ENCODE results near the gene NLE1. TPM values are rescaled to one million over a fixed set of nuclear protein-coding genes. Genes with fewer than 3 reads are reported as not detected.

Gene NLE1
- total RNA-seq, 1 donor: 15.6 TPM

DNA sequence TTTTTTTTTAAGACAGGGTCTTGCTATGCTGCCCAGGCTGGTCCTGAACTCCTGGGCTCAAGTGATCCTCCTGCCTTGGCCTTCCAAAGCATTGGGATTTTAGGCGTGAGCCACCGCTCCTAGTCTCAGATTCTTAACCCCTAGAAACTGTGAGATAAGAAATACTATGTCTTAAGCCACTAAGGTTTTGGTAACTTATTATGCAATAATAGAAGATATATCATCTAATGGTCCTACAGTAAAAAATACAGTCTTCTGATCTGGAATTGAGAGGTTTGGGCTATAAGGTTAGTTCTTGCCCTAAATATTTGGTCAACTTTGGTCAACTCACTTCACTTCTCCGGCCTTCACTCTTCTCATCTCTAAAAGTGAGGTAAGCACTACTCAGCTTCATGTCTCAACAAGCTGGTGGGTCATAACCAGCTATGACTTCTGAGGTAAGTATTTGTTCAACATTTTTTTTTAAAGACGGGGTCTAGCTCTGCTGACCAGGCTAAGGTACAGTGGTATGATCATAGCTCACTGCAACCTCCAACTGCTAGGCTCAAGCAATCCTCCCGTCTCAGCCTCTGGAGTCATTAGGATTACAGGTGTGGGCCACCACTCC is 37.2 kb downstream of the NLE1 start:
- Histone ChIP-seq H3K9me3 (ENCODE audit: low read depth, low read length) (no peaks in the 10 kb centered on the region), H3K4me1 (ENCODE audit: insufficient read depth, low read length) (no peaks in the 10 kb centered on the region), H3K4me2 (ENCODE audit: insufficient read depth, low read length) (no peak overlapping the region), H3K4me3 (ENCODE audit: insufficient read depth, low read length) (no peak overlapping the region), H4K20me1 (ENCODE audit: insufficient read depth, low read length) (no peaks in the 10 kb centered on the region), H3K36me3 (ENCODE audit: insufficient read depth, low read length) (peaks cover 11% of the 10 kb centered on the region), H3K79me2 (ENCODE audit: insufficient read depth, low read length) (peaks cover 4% of the 10 kb centered on the region), H2AFZ (ENCODE audit: low read length) (no peak overlapping the region), H3K27ac (ENCODE audit: low read depth, low read length) (no peak overlapping the region), H3K27me3 (ENCODE audit: insufficient read depth, low read length) (no peaks in the 10 kb centered on the region)
- TF ChIP-seq, protein P1, sequence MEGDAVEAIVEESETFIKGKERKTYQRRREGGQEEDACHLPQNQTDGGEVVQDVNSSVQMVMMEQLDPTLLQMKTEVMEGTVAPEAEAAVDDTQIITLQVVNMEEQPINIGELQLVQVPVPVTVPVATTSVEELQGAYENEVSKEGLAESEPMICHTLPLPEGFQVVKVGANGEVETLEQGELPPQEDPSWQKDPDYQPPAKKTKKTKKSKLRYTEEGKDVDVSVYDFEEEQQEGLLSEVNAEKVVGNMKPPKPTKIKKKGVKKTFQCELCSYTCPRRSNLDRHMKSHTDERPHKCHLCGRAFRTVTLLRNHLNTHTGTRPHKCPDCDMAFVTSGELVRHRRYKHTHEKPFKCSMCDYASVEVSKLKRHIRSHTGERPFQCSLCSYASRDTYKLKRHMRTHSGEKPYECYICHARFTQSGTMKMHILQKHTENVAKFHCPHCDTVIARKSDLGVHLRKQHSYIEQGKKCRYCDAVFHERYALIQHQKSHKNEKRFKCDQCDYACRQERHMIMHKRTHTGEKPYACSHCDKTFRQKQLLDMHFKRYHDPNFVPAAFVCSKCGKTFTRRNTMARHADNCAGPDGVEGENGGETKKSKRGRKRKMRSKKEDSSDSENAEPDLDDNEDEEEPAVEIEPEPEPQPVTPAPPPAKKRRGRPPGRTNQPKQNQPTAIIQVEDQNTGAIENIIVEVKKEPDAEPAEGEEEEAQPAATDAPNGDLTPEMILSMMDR (IDR thresholded peaks at IDR 0.05; ENCODE audit: extremely low read depth, low read depth, low read length): no peak
- no peak for DNase-seq (ENCODE audit: insufficient read length, low spot score, missing footprints)

DNA sequence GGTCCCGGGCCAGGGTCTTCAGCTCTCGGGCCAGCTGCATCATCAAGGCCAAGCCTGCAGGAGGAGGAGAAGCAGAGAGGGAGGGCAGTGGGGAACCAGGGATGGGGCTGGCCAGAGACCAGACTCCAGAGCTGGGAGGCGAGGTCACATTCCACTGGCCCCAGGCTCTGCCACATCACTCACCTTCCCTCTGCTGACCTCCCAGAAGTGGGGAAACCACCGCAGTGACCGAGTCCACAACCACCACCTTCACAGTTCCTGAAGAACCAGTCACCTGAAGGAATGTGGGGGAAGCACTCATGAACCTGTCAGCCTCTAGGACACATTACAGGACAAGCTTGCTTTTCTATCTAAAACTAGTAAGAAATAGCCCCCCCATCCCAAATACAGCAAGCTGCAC is 38.8 kb downstream of the NLE1 start:
- no peak overlapping the region for H3K4me3 ChIP-seq (ENCODE audit: insufficient read depth, low read length)
- no peaks in the 10 kb centered on the region for H3K79me2 ChIP-seq (ENCODE audit: insufficient read depth, low read length)
- no peak overlapping the region for H3K4me2 ChIP-seq (ENCODE audit: insufficient read depth, low read length)
- H3K36me3 ChIP-seq (ENCODE audit: insufficient read depth, low read length): peaks cover 17% of the 10 kb centered on the region
- H3K27me3 ChIP-seq (ENCODE audit: insufficient read depth, low read length): no peaks in the 10 kb centered on the region
- no peaks in the 10 kb centered on the region for H3K9me3 ChIP-seq (ENCODE audit: low read depth, low read length)
- no peaks in the 10 kb centered on the region for H4K20me1 ChIP-seq (ENCODE audit: insufficient read depth, low read length)
- no peak for DNase-seq (ENCODE audit: insufficient read length, low spot score, missing footprints)
- no peaks in the 10 kb centered on the region for H3K4me1 ChIP-seq (ENCODE audit: insufficient read depth, low read length)
- TF ChIP-seq, protein P1 (IDR thresholded peaks at IDR 0.05; ENCODE audit: extremely low read depth, low read depth, low read length): no peak
- H2AFZ ChIP-seq (ENCODE audit: low read length): no peak overlapping the region
- no peak overlapping the region for H3K27ac ChIP-seq (ENCODE audit: low read depth, low read length)

DNA sequence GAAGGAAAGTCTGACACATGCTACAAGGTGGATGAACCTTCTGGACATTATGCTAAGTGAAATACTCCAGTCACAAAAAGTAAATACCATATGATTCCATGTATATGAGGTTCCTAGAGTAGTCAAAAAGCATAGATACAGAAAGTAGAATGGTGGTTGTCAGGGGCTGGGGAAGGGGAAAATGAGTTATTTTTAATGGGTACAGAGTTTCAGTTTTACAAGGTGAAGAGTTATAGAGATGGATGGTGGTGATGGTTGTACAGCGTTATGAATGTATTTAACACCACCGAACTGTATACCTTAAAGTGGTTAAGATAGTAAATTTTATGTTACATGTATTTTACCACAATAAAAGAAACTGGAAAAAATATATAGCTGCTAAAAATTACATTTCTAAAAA is 40.4 kb downstream of the NLE1 start:
- H3K36me3 ChIP-seq (ENCODE audit: insufficient read depth, low read length): peaks cover 17% of the 10 kb centered on the region
- TF ChIP-seq, protein P1 (IDR thresholded peaks at IDR 0.05; ENCODE audit: extremely low read depth, low read depth, low read length): no peak
- no peaks in the 10 kb centered on the region for H3K79me2 ChIP-seq (ENCODE audit: insufficient read depth, low read length)
- no peak for DNase-seq (ENCODE audit: insufficient read length, low spot score, missing footprints)
- H3K27ac ChIP-seq (ENCODE audit: low read depth, low read length): no peak overlapping the region
- no peaks in the 10 kb centered on the region for H3K4me1 ChIP-seq (ENCODE audit: insufficient read depth, low read length)
- no peaks in the 10 kb centered on the region for H4K20me1 ChIP-seq (ENCODE audit: insufficient read depth, low read length)
- H3K4me3 ChIP-seq (ENCODE audit: insufficient read depth, low read length): no peak overlapping the region
- H3K9me3 ChIP-seq (ENCODE audit: low read depth, low read length): no peaks in the 10 kb centered on the region
- no peaks in the 10 kb centered on the region for H3K27me3 ChIP-seq (ENCODE audit: insufficient read depth, low read length)
- H2AFZ ChIP-seq (ENCODE audit: low read length): no peak overlapping the region
- no peak overlapping the region for H3K4me2 ChIP-seq (ENCODE audit: insufficient read depth, low read length)

DNA sequence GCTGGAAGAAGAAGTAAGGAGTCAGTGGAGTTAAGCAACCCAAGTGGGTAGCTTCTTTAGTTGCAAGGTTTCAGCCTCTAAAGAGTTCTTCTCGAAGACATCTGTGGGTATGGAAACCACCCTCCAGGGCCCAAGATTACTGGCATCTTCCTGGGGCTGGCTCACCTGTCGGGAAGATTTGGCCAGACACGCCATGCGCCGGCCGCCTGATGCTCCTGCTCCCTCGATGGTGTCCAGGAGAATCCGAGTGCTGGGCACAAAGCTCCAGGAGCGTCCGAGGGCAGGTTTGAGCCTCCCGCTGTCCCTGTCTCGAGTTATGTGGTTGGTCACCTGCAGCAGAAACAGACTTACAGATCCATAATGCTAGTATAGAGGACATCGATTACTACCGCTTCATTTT is 41.1 kb downstream of the NLE1 start:
- DNase-seq (ENCODE audit: insufficient read length, low spot score, missing footprints): no peak
- no peaks in the 10 kb centered on the region for H3K9me3 ChIP-seq (ENCODE audit: low read depth, low read length)
- no peak overlapping the region for H3K4me3 ChIP-seq (ENCODE audit: insufficient read depth, low read length)
- no peaks in the 10 kb centered on the region for H3K4me1 ChIP-seq (ENCODE audit: insufficient read depth, low read length)
- H3K27me3 ChIP-seq (ENCODE audit: insufficient read depth, low read length): no peaks in the 10 kb centered on the region
- H3K79me2 ChIP-seq (ENCODE audit: insufficient read depth, low read length): no peaks in the 10 kb centered on the region
- H3K4me2 ChIP-seq (ENCODE audit: insufficient read depth, low read length): no peak overlapping the region
- H3K36me3 ChIP-seq (ENCODE audit: insufficient read depth, low read length): peaks cover 13% of the 10 kb centered on the region
- H3K27ac ChIP-seq (ENCODE audit: low read depth, low read length): no peak overlapping the region
- H2AFZ ChIP-seq (ENCODE audit: low read length): no peak overlapping the region
- no peaks in the 10 kb centered on the region for H4K20me1 ChIP-seq (ENCODE audit: insufficient read depth, low read length)
- TF ChIP-seq, protein P1 (IDR thresholded peaks at IDR 0.05; ENCODE audit: extremely low read depth, low read depth, low read length): no peak
